GM12878 (cell line): Measurements from ENCODE around the gene GABBR2. TPM values are rescaled to one million over a fixed set of nuclear protein-coding genes. Genes with fewer than 3 reads are reported as not detected.

Experiments
- ATAC-seq: fragments of 200-7000 bp; cut with Tn5 transposase; 3 replicates; pipeline ENCODE4 v1.9.1; 2020; ENCODE audit warnings: mild to moderate bottlenecking, moderate library complexity
- BruUV-seq: library from RNA; stranded (reverse); fragments of 400-500 nt; replicated peaks from 2 replicates; lab custom pipeline; 2021; lab: Mats Ljungman, UMichigan
- CTCF ChIA-PET: fragments of 300-600 bp; sonication (Branson Sonifier 250); formaldehyde crosslinking; extraction: SDS; loops from one replicate; lab custom pipeline; 2021; ENCODE audit warnings: inconsistent platforms; lab: Yijun Ruan, JAX
- POLR2A ChIA-PET: fragments of 350-600 bp; formaldehyde crosslinking; extraction: SDS; loops from one replicate; lab custom pipeline; 2021; ENCODE audit warnings: inconsistent platforms; lab: Charles Lee
- RAD21 ChIA-PET: fragments of 300-600 bp; sonication (Branson Sonifier 250); formaldehyde crosslinking; loops from one replicate; lab custom pipeline; 2023; ENCODE audit warnings: antibody characterized with exemption; ENCODE audit not compliant: unreplicated experiment; lab: Charles Lee
- SMC1A ChIA-PET: fragments of 300-600 bp; sonication (Branson Sonifier 250); formaldehyde crosslinking; loops from one replicate; lab custom pipeline; 2023; ENCODE audit not compliant: unreplicated experiment, uncharacterized antibody; lab: Charles Lee
- DNase-seq: peaks from one replicate; pipeline ENCODE4 v3.0.0-alpha.2; 2011; ENCODE audit warnings: low read depth, low spot score
- FAIRE-seq: peaks from 3 replicates; lab custom pipeline; 2011; peaks lifted over from hg19 to GRCh38; lab: Jason Lieb, UNC
- H2AFZ ChIP-seq: 2 replicates; pipeline ENCODE4 v1.6.0; 2011; ENCODE audit warnings: low read depth, low read length, control low read depth; ENCODE audit not compliant: control insufficient read depth
- H3K27ac ChIP-seq: 2 replicates; pipeline ENCODE4 v1.5.1; 2011; ENCODE audit warnings: control low read depth; ENCODE audit not compliant: control insufficient read depth, insufficient read depth
- H3K27me3 ChIP-seq, 2 experiments: replicated peaks in 1 of 2; 2 replicates each; pipeline versions ENCODE4 v1.6.0 to v1.6.1; 2011; ENCODE audit warnings: low read length in 1 of 2; ENCODE audit not compliant: control insufficient read depth in 2 of 2, insufficient read depth in 2 of 2
- H3K36me3 ChIP-seq, 2 experiments: 2 replicates each; pipeline ENCODE4 v1.5.1; 2011; ENCODE audit warnings: low read length in 1 of 2; ENCODE audit not compliant: control insufficient read depth in 2 of 2, insufficient read depth in 2 of 2
- H3K4me1 ChIP-seq: 2 replicates; pipeline ENCODE4 v1.6.1; 2011; ENCODE audit warnings: mild to moderate bottlenecking, low read length, moderate library complexity, mixed read lengths; ENCODE audit not compliant: control insufficient read depth, insufficient read depth
- H3K4me2 ChIP-seq: 2 replicates; pipeline ENCODE4 v1.6.0; 2011; ENCODE audit warnings: control low read depth; ENCODE audit not compliant: control insufficient read depth, insufficient read depth
- H3K4me3 ChIP-seq: fragments of 200-600 bp; sonication (generic); 2 replicates; pipeline ENCODE4 v1.5.1; 2016
- H3K79me2 ChIP-seq: 2 replicates; pipeline ENCODE4 v1.6.0; 2011; ENCODE audit warnings: low read length; ENCODE audit not compliant: control insufficient read depth, insufficient read depth
- H3K9ac ChIP-seq: 2 replicates; pipeline ENCODE4 v1.8.0; 2011; ENCODE audit warnings: low read length, control low read depth, mixed read lengths; ENCODE audit not compliant: control insufficient read depth, insufficient read depth
- H3K9me3 ChIP-seq: replicated peaks from 3 replicates; pipeline ENCODE4 v1.5.1; 2011; ENCODE audit warnings: mild to moderate bottlenecking, low read length; ENCODE audit not compliant: control insufficient read depth, insufficient read depth
- H4K20me1 ChIP-seq: 2 replicates; pipeline ENCODE4 v1.6.0; 2011; ENCODE audit not compliant: control insufficient read depth, insufficient read depth
- BMI1 ChIP-seq: fragments of 450-650 bp; IDR thresholded peaks from 2 replicates; pipeline ENCODE4 v1.6.1; 2016; ENCODE audit warnings: mild to moderate bottlenecking, moderate library complexity, borderline replicate concordance
- BRCA1 ChIP-seq: IDR thresholded peaks from 2 replicates; pipeline ENCODE4 v1.6.1; 2011; ENCODE audit warnings: low read depth, low read length, improper control_type of control experiment
- LARP7 ChIP-seq: fragments of 450-650 bp; IDR thresholded peaks from 2 replicates; pipeline ENCODE4 v1.6.1; 2017; ENCODE audit warnings: mild to moderate bottlenecking
- MEF2B ChIP-seq: fragments of 450-650 bp; IDR thresholded peaks from 2 replicates; pipeline ENCODE4 v1.6.1; 2018; ENCODE audit warnings: mild to moderate bottlenecking, moderate library complexity; ENCODE audit not compliant: partially characterized antibody, poor library complexity, severe bottlenecking
- MYC ChIP-seq: IDR thresholded peaks from 2 replicates; pipeline ENCODE4 v1.6.1; 2011; ENCODE audit warnings: mild to moderate bottlenecking, low read length, moderate library complexity, inconsistent platforms; ENCODE audit not compliant: insufficient read depth, insufficient replicate concordance, insufficient read length, severe bottlenecking
- NFIC ChIP-seq: IDR thresholded peaks from 2 replicates; pipeline ENCODE4 v1.6.1; 2012; ENCODE audit warnings: low read depth, mild to moderate bottlenecking, inconsistent platforms, low read length, moderate library complexity
- NFXL1 ChIP-seq: fragments of 450-650 bp; IDR thresholded peaks from 2 replicates; pipeline ENCODE4 v1.6.1; 2017; ENCODE audit warnings: antibody characterized with exemption, mild to moderate bottlenecking, borderline replicate concordance
- NFYB ChIP-seq: IDR thresholded peaks from 2 replicates; pipeline ENCODE4 v1.6.1; 2011; ENCODE audit warnings: low read depth, mild to moderate bottlenecking, low read length, improper control_type of control experiment, moderate library complexity; ENCODE audit not compliant: insufficient read depth
- SPI1 ChIP-seq: IDR thresholded peaks from 2 replicates; pipeline ENCODE4 v1.6.1; 2011; ENCODE audit warnings: low read depth, mild to moderate bottlenecking, low read length, moderate library complexity, borderline replicate concordance; ENCODE audit not compliant: insufficient read depth
- STAT1 ChIP-seq: fragments of 450-650 bp; conservative IDR thresholded peaks from 2 replicates; pipeline ENCODE4 v1.6.1; 2014; ENCODE audit warnings: antibody characterized with exemption, mild to moderate bottlenecking
- TBL1XR1 ChIP-seq: IDR thresholded peaks from 2 replicates; pipeline ENCODE4 v1.6.1; 2012; ENCODE audit warnings: low read depth, low read length, improper control_type of control experiment
- WGBS: methylation state at CpG from one replicate; pipeline ENCODE4 v1.1.6; 2016; ENCODE audit warnings: low lambda C conversion rate; ENCODE audit not compliant: insufficient replicate concordance, insufficient coverage; ENCODE audit errors: missing lambda C conversion rate; 5-methylcytosine and 5-hydroxymethylcytosine counted together
- in situ Hi-C: fragments of 300-500 bp; cut with MboI; formaldehyde crosslinking; loops from 9 replicates; pipeline ENCODE4 v1.14.3; 2018; ENCODE audit warnings: mixed read lengths
- intact Hi-C: fragments of 100-400 bp; cut with micrococcal nuclease; formaldehyde crosslinking; loops from one replicate; pipeline ENCODE4 v1.14.2; 2022; ENCODE audit not compliant: unreplicated experiment
- polyA plus RNA-seq, 11 experiments: library from polyadenylated mRNA; depleted of rRNA in 4 of 11; unstranded in 6 of 11; stranded (reverse) in 5 of 11; fragments of >200 nt; fragmentation: Nextera tagmentation in 4 of 11; fragmentation: Illumina TruSeq in 1 of 11; extraction: Ambion mirVana in 4 of 11; extraction: Trizol in 1 of 11; gene quantifications; 1 replicate in 1 of 11; 2 replicates in 10 of 11; pipeline versions ENCODE4 v1.2.1 to v1.2.3, GENCODE V29; 2011 to 2016; ENCODE audit warnings: inconsistent platforms in 2 of 11, missing spikeins in 2 of 11, low read depth in 1 of 11
- total RNA-seq, 4 experiments: library from RNA; depleted of rRNA in 3 of 4; stranded (reverse); fragments of >200 nt in 3 of 4; fragmentation: Illumina TruSeq in 1 of 4; extraction: Trizol in 1 of 4; gene quantifications; 2 replicates each; pipeline versions ENCODE4 v1.2.1 to v1.2.3, GENCODE V29; 2013 to 2021
- TF ChIP-seq, protein P1 (sequence below): fragments of 450-650 bp; IDR thresholded peaks from 2 replicates; pipeline ENCODE4 v1.6.1; 2016; ENCODE audit warnings: mild to moderate bottlenecking
- TF ChIP-seq, protein P2 (sequence below): IDR thresholded peaks from 2 replicates; pipeline ENCODE4 v1.6.1; 2012; ENCODE audit warnings: low read depth, low read length, improper control_type of control experiment

The GABBR2 gene
- total and polyA plus RNA-seq, 10 of the 15 experiments (the other 5 are each of a cell fraction or from before 2014, with no cell fraction given), result 0.02 to 2.2 (median 0.06) TPM; not detected in 2

DNA sequence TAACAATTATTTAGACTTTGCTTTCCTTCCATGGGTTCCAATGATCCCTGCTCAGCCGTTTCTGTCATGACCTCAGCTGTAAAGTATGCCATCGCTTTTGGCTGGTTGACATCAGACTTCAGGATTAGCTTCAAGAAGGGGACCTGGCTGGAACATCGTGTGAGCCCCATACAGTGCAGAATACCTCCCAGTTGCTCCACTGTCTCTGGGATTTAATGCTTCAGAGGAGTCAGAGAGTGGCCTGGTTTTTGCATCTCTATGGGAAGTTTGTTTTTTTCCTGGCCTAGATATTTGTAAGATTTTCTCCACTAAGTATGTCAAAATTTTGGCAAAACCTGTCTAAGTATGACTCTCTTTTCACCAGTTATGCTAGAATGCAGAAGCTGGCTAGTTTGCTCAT, 216.9 kb downstream of the GABBR2 start:
- Histone ChIP-seq H3K27ac (no peak overlapping the region), H3K4me2 (no peak overlapping the region), H4K20me1 (no peaks in the 10 kb centered on the region), H3K79me2 (no peaks in the 10 kb centered on the region), H3K36me3 (no peaks in the 10 kb centered on the region), H2AFZ (no peak overlapping the region), H3K4me3 (no peak overlapping the region), H3K27me3 (peaks cover 0 to 3% of the 10 kb centered on the region in 2 experiments; a peak in 2 of 4 replicates), H3K9ac (no peak overlapping the region), H3K9me3 (no peaks in the 10 kb centered on the region), H3K4me1 (no peaks in the 10 kb centered on the region)
- intact Hi-C loops, result no loop called here
- ChIA-PET RAD21 (no interaction called here), CTCF (interaction anchor here (0.6 kb wide), 1 partner anchor 36 kb away, joined by 3 read pairs; no protein-coding TSS in a partner anchor), SMC1A (no interaction called here)
- BruUV-seq, result no TSS peak
- in situ Hi-C loops, result no loop called here
- ATAC-seq (no peak), DNase-seq (no peak), FAIRE-seq (no peak)
- 46% methylated on average over 3 of the region's 3 CpGs for WGBS
- TF ChIP-seq TBL1XR1 (no peak), MEF2B (no peak), LARP7 (no peak), BMI1 (no peak), NFIC (no peak), SPI1 (no peak), NFYB (no peak), NFXL1 (no peak), MYC (no peak), STAT1 (no peak), BRCA1 (no peak)
- TF ChIP-seq, protein P1, sequence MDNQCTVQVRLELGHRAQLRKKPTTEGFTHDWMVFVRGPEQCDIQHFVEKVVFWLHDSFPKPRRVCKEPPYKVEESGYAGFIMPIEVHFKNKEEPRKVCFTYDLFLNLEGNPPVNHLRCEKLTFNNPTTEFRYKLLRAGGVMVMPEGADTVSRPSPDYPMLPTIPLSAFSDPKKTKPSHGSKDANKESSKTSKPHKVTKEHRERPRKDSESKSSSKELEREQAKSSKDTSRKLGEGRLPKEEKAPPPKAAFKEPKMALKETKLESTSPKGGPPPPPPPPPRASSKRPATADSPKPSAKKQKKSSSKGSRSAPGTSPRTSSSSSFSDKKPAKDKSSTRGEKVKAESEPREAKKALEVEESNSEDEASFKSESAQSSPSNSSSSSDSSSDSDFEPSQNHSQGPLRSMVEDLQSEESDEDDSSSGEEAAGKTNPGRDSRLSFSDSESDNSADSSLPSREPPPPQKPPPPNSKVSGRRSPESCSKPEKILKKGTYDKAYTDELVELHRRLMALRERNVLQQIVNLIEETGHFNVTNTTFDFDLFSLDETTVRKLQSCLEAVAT, result no peak
- TF ChIP-seq, protein P2, sequence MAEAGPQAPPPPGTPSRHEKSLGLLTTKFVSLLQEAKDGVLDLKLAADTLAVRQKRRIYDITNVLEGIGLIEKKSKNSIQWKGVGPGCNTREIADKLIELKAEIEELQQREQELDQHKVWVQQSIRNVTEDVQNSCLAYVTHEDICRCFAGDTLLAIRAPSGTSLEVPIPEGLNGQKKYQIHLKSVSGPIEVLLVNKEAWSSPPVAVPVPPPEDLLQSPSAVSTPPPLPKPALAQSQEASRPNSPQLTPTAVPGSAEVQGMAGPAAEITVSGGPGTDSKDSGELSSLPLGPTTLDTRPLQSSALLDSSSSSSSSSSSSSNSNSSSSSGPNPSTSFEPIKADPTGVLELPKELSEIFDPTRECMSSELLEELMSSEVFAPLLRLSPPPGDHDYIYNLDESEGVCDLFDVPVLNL, result no peak
- TF ChIP-seq, all 136 proteins: peak for 0
- POLR2A ChIA-PET, result no interaction called here
